Activated B cell treated with CpG ODN at 0.5 μM for 24 hours (primary cell): ENCODE results near the gene SIKE1. TPM values are rescaled to one million over a fixed set of nuclear protein-coding genes. Genes with fewer than 3 reads are reported as not detected.

ENCODE experiments used
- ATAC-seq: fragments of 200-7000 bp; cut with Tn5 transposase; one replicate; pipeline ENCODE4 v1.10.0; 2021; ENCODE audit warnings: low read depth, mild to moderate bottlenecking, moderate library complexity
- CTCF ChIA-PET: fragments of 350-600 bp; sonication (Branson Sonifier 250); formaldehyde crosslinking; loops from one replicate; lab custom pipeline; 2021; ENCODE audit warnings: antibody characterized with exemption; lab: Charles Lee
- POLR2A ChIA-PET: fragments of 350-600 bp; sonication (Branson Sonifier 250); formaldehyde crosslinking; loops from one replicate; lab custom pipeline; 2021; ENCODE audit warnings: antibody characterized with exemption; lab: Charles Lee
- DNase-seq: peaks from one replicate; pipeline ENCODE4 v3.0.0; 2022
- H3K27ac Mint-ChIP-seq: one replicate; pipeline ENCODE4 v1.8.0; 2020; ENCODE audit warnings: mixed read lengths
- H3K27me3 Mint-ChIP-seq: one replicate; pipeline ENCODE4 v1.8.0; 2021; ENCODE audit warnings: mixed read lengths
- H3K36me3 Mint-ChIP-seq: one replicate; pipeline ENCODE4 v1.8.0; 2021; ENCODE audit warnings: low read depth, mixed read lengths
- H3K4me1 Mint-ChIP-seq: one replicate; pipeline ENCODE4 v1.8.0; 2021; ENCODE audit warnings: mixed read lengths
- H3K4me3 Mint-ChIP-seq: one replicate; pipeline ENCODE4 v1.8.0; 2020; ENCODE audit warnings: mild to moderate bottlenecking, mixed read lengths
- H3K9me3 Mint-ChIP-seq: one replicate; pipeline ENCODE4 v1.8.0; 2020; ENCODE audit warnings: mixed read lengths
- intact Hi-C: fragments of 100-400 bp; cut with micrococcal nuclease; formaldehyde crosslinking; loops from one replicate; pipeline ENCODE4 v1.15.1; 2024
- total RNA-seq: library from RNA; stranded (reverse); gene quantifications from 2 replicates; pipeline ENCODE4 v1.2.3, GENCODE V29; 2022
- TF ChIP-seq, protein P1 (sequence below): fragments of 200-600 bp; IDR thresholded peaks from one replicate; pipeline ENCODE4 v1.8.0; 2022; ENCODE audit warnings: antibody characterized with exemption, mild to moderate bottlenecking

The SIKE1 gene
- total RNA-seq, 1 donor from 2014 or later, result 44.2 TPM

DNA sequence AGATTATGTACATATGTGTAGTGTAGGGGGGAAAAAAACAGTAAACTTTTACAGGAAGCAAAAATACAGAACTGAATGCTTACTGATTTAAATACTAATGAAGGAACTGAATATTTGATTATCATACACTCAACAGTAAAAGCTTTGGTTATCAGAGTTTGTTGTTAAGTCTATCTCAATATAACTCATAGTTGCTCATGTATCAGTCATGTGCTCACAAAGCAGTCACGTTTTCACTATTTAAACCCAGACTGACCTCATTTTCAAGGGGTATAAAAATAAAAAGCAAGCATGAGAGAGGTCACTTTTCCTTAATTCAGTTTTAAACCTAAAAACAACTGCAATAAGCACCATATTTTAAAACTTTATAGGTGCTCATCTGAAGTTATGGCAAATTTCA, 57.0 kb downstream of the SIKE1 start:
- CTCF ChIA-PET, result no interaction called here
- intact Hi-C loops, result no loop called here
- no peak for DNase-seq
- Mint-ChIP-seq H3K27me3 (no peaks in the 10 kb centered on the region), H3K9me3 (no peaks in the 10 kb centered on the region), H3K4me3 (no peak overlapping the region), H3K36me3 (peaks cover 98% of the 10 kb centered on the region), H3K4me1 (no peaks in the 10 kb centered on the region), H3K27ac (no peak overlapping the region)
- TF ChIP-seq, protein P1, sequence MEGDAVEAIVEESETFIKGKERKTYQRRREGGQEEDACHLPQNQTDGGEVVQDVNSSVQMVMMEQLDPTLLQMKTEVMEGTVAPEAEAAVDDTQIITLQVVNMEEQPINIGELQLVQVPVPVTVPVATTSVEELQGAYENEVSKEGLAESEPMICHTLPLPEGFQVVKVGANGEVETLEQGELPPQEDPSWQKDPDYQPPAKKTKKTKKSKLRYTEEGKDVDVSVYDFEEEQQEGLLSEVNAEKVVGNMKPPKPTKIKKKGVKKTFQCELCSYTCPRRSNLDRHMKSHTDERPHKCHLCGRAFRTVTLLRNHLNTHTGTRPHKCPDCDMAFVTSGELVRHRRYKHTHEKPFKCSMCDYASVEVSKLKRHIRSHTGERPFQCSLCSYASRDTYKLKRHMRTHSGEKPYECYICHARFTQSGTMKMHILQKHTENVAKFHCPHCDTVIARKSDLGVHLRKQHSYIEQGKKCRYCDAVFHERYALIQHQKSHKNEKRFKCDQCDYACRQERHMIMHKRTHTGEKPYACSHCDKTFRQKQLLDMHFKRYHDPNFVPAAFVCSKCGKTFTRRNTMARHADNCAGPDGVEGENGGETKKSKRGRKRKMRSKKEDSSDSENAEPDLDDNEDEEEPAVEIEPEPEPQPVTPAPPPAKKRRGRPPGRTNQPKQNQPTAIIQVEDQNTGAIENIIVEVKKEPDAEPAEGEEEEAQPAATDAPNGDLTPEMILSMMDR, result no peak
- POLR2A ChIA-PET, result no interaction called here
- ATAC-seq, result no peak

DNA sequence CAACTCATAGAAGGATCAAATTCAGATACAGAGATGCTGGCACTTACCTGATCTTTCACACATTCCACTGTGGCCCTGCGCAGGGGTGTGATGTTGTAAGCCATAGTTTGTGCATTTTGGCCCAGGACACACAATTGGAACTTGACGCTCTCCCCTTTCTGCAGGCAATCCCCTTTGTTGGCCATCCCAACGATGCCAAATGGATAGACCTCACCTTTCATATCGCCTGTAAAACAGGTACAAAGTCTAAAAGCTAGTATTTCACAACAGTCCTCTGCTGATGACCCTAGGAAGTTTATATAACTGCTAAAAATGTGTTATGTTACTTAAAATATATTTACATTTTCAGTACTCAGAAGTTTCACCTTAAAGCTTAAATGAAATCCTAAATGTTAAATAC, 60.0 kb downstream of the SIKE1 start:
- H3K27me3 Mint-ChIP-seq, result no peaks in the 10 kb centered on the region
- TF ChIP-seq, protein P1, result no peak
- DNase-seq (no peak), ATAC-seq (no peak)
- peaks cover 90% of the 10 kb centered on the region for H3K36me3 Mint-ChIP-seq
- intact Hi-C loops, result loop anchor here (2.0 kb wide), 1 partner anchor 14 kb away; no protein-coding TSS in a partner anchor
- H3K27ac Mint-ChIP-seq, result no peak overlapping the region
- ChIA-PET POLR2A (no interaction called here), CTCF (no interaction called here)
- H3K4me1 Mint-ChIP-seq, result peaks cover 19% of the 10 kb centered on the region
- H3K4me3 Mint-ChIP-seq, result no peak overlapping the region
- no peaks in the 10 kb centered on the region for H3K9me3 Mint-ChIP-seq

Other genes starting within 250 kb of the SIKE1 start
- 33.1 and 36.3 TPM in 2 replicates for gene BCAS2, start 199.1 kb downstream of the SIKE1 start, total RNA-seq
- 0.20 and 0.32 TPM in 2 replicates for gene DENND2C, start 110.6 kb downstream of the SIKE1 start, total RNA-seq
- gene AMPD1, start 85.1 kb downstream of the SIKE1 start, total RNA-seq, result not detected in 2 replicates
- gene NRAS, start 63.9 kb downstream of the SIKE1 start, total RNA-seq, result 53.3 and 55.5 TPM in 2 replicates
- gene CSDE1, start 22.7 kb downstream of the SIKE1 start, total RNA-seq, result 416 and 424 TPM in 2 replicates
- gene SYCP1, start 74.2 kb upstream of the SIKE1 start, total RNA-seq, result not detected in 2 replicates
- gene TSHB, start 249.1 kb upstream of the SIKE1 start, total RNA-seq, result not detected in 2 replicates